Measurements from ENCODE around the gene ZFAND6. TPM values are rescaled to one million over a fixed set of nuclear protein-coding genes. Genes with fewer than 3 reads are reported as not detected.

ZFAND6 gene
- total RNA-seq, 1 donor from 2014 or later: 80.1 TPM

- no peak for TF ChIP-seq CTCF (IDR thresholded peaks at IDR 0.05; ENCODE audit: partially characterized antibody, unreplicated experiment)
- Mint-ChIP-seq H3K4me1 (ENCODE audit: low read depth, unreplicated experiment) (peaks cover 9% of the 10 kb centered on the region), H3K27me3 (ENCODE audit: unreplicated experiment) (peaks cover 4% of the 10 kb centered on the region), H3K9me3 (ENCODE audit: unreplicated experiment) (peaks cover 2% of the 10 kb centered on the region), H3K27ac (ENCODE audit: unreplicated experiment) (no peak overlapping the region), H3K4me3 (ENCODE audit: unreplicated experiment) (no peak overlapping the region), H3K36me3 (ENCODE audit: unreplicated experiment) (no peaks in the 10 kb centered on the region)
- no peak for DNase-seq
Observed at GRCh38 chr15:80159301-80159700, 99.8 kb downstream of the ZFAND6 start.

GRCh38 chr15:80159811-80160569 lies 100.5 kb downstream of the ZFAND6 start:
- peaks cover under 1% of the 10 kb centered on the region for H3K27me3 Mint-ChIP-seq (ENCODE audit: unreplicated experiment)
- H3K4me1 Mint-ChIP-seq (ENCODE audit: low read depth, unreplicated experiment): peaks cover 4% of the 10 kb centered on the region
- H3K36me3 Mint-ChIP-seq (ENCODE audit: unreplicated experiment): no peaks in the 10 kb centered on the region
- DNase-seq: no peak
- H3K27ac Mint-ChIP-seq (ENCODE audit: unreplicated experiment): no peak overlapping the region
- H3K4me3 Mint-ChIP-seq (ENCODE audit: unreplicated experiment): no peak overlapping the region
- peaks cover under 1% of the 10 kb centered on the region for H3K9me3 Mint-ChIP-seq (ENCODE audit: unreplicated experiment)
- no peak for TF ChIP-seq CTCF (IDR thresholded peaks at IDR 0.05; ENCODE audit: partially characterized antibody, unreplicated experiment)

GRCh38 chr15:80160570-80161156 lies 101.2 kb downstream of the ZFAND6 start:
- no peak for DNase-seq
- H3K9me3 Mint-ChIP-seq (ENCODE audit: unreplicated experiment): no peaks in the 10 kb centered on the region
- no peak overlapping the region for H3K4me3 Mint-ChIP-seq (ENCODE audit: unreplicated experiment)
- no peaks in the 10 kb centered on the region for H3K27me3 Mint-ChIP-seq (ENCODE audit: unreplicated experiment)
- H3K27ac Mint-ChIP-seq (ENCODE audit: unreplicated experiment): no peak overlapping the region
- TF ChIP-seq CTCF (IDR thresholded peaks at IDR 0.05; ENCODE audit: partially characterized antibody, unreplicated experiment): no peak
- no peaks in the 10 kb centered on the region for H3K36me3 Mint-ChIP-seq (ENCODE audit: unreplicated experiment)
- H3K4me1 Mint-ChIP-seq (ENCODE audit: low read depth, unreplicated experiment): peaks cover 2% of the 10 kb centered on the region

GRCh38 chr15:80161468-80162016 lies 102.1 kb downstream of the ZFAND6 start:
- Mint-ChIP-seq H3K4me3 (ENCODE audit: unreplicated experiment) (peak overlapping the region; percentile 52), H3K4me1 (ENCODE audit: low read depth, unreplicated experiment) (peaks cover 2% of the 10 kb centered on the region), H3K36me3 (ENCODE audit: unreplicated experiment) (no peaks in the 10 kb centered on the region), H3K27ac (ENCODE audit: unreplicated experiment) (peak overlapping the region; percentile 3), H3K9me3 (ENCODE audit: unreplicated experiment) (no peaks in the 10 kb centered on the region), H3K27me3 (ENCODE audit: unreplicated experiment) (no peaks in the 10 kb centered on the region)
- no peak for TF ChIP-seq CTCF (IDR thresholded peaks at IDR 0.05; ENCODE audit: partially characterized antibody, unreplicated experiment)
- DNase-seq: no peak

- no peak for DNase-seq
- Mint-ChIP-seq H3K9me3 (ENCODE audit: unreplicated experiment) (no peaks in the 10 kb centered on the region), H3K36me3 (ENCODE audit: unreplicated experiment) (no peaks in the 10 kb centered on the region), H3K4me3 (ENCODE audit: unreplicated experiment) (no peak overlapping the region), H3K27me3 (ENCODE audit: unreplicated experiment) (no peaks in the 10 kb centered on the region), H3K27ac (ENCODE audit: unreplicated experiment) (no peak overlapping the region), H3K4me1 (ENCODE audit: low read depth, unreplicated experiment) (peaks cover 2% of the 10 kb centered on the region)
- no peak for TF ChIP-seq CTCF (IDR thresholded peaks at IDR 0.05; ENCODE audit: partially characterized antibody, unreplicated experiment)
Observed at GRCh38 chr15:80162059-80162554, 102.6 kb downstream of the ZFAND6 start.
